RWPE1 (cell line): ENCODE results near the gene VCL.

Source experiments
- CTCF ChIA-PET: fragments of 350-600 bp; sonication (Branson Sonifier 250); formaldehyde crosslinking; extraction: SDS; loops from one replicate; lab custom pipeline; 2021; lab: Yijun Ruan, JAX
- POLR2A ChIA-PET: fragments of 400-600 bp; formaldehyde crosslinking; extraction: SDS; loops from one replicate; lab custom pipeline; 2020; ENCODE audit warnings: antibody characterized with exemption; ENCODE audit not compliant: low non-redundant PET; lab: Yijun Ruan, JAX
- DNase-seq: peaks from one replicate; pipeline ENCODE4 v3.0.0; 2012; ENCODE audit warnings: low spot score
- H3K27ac ChIP-seq: fragments of 450-650 bp; 2 replicates; pipeline ENCODE4 v1.5.1; 2017
- TF ChIP-seq, protein P1 (sequence below): fragments of 450-650 bp; conservative IDR thresholded peaks from 2 replicates; pipeline ENCODE4 v1.5.1; 2017; ENCODE audit warnings: low read depth, mild to moderate bottlenecking

Gene VCL

DNA sequence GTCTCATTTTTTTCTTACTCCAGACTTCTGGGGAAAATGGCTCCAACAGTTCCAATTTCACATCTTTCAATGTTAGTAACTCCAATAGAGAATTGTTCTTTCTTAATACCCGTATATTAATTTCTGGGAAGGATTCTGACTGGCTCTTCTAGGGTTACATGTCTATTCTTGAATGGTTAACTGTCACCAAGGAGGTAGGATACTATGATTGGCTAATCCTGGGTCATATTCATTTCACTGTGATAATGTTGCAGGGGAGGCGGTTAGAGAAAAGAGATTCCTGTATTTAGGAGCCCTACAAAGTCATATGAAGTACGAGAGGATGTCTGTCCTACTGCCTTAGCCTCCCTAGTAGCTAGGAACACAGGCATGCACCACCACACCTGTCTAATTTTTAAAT lies 16.1 kb upstream of the VCL start:
- TF ChIP-seq, protein P1, sequence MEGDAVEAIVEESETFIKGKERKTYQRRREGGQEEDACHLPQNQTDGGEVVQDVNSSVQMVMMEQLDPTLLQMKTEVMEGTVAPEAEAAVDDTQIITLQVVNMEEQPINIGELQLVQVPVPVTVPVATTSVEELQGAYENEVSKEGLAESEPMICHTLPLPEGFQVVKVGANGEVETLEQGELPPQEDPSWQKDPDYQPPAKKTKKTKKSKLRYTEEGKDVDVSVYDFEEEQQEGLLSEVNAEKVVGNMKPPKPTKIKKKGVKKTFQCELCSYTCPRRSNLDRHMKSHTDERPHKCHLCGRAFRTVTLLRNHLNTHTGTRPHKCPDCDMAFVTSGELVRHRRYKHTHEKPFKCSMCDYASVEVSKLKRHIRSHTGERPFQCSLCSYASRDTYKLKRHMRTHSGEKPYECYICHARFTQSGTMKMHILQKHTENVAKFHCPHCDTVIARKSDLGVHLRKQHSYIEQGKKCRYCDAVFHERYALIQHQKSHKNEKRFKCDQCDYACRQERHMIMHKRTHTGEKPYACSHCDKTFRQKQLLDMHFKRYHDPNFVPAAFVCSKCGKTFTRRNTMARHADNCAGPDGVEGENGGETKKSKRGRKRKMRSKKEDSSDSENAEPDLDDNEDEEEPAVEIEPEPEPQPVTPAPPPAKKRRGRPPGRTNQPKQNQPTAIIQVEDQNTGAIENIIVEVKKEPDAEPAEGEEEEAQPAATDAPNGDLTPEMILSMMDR, result no peak
- no peak for DNase-seq
- CTCF ChIA-PET, result no interaction called here
- POLR2A ChIA-PET, result interaction anchor here (0.6 kb wide), 1 partner anchor 91 kb away, joined by 8 read pairs; no protein-coding TSS in a partner anchor
- H3K27ac ChIP-seq, result no peak overlapping the region

DNA sequence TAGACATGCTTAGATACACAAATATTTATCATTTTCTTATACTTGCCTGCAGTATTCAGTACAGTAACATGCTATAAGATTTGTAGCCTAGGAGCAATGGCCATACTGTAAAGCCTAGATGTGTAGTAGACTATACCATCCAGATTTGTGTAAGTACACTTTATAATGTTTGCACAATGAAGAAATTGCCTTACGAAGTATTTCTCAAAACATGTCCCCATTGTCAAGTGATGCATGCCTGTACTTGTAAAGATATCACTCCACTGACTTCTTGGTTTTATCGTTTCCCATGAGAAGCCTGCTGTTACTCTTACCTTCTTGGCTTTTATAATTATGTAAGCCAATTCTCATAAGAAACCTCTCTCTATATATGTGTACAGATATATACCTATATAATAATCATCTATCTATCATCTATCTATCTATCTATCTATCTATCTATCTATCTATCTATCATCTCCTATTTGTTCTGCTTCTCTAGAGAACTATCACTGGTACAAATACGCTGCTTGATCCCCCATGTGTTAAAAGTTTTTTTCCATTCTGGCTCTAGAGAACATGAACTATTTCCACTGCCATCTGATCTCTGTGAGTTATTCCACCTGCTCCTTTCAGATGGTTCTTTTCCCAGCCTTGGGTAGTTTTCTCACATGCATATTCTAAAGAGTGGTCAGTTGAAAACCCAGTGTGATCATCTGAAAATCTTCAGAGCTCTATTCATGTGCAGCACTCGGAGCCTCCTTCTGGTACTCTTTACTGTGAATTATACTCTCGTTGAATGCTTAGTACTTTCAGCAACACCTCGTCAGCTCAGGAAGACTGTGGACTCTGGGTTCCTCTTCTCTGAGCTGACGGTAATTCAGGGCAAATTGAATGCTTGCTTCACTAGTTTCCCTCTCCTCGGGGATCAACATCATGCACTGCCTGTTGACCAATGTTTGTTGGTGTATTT lies 14.5 kb upstream of the VCL start:
- TF ChIP-seq, protein P1, result no peak
- ChIA-PET CTCF (no interaction called here), POLR2A (no interaction called here)
- no peak overlapping the region for H3K27ac ChIP-seq
- no peak for DNase-seq

DNA sequence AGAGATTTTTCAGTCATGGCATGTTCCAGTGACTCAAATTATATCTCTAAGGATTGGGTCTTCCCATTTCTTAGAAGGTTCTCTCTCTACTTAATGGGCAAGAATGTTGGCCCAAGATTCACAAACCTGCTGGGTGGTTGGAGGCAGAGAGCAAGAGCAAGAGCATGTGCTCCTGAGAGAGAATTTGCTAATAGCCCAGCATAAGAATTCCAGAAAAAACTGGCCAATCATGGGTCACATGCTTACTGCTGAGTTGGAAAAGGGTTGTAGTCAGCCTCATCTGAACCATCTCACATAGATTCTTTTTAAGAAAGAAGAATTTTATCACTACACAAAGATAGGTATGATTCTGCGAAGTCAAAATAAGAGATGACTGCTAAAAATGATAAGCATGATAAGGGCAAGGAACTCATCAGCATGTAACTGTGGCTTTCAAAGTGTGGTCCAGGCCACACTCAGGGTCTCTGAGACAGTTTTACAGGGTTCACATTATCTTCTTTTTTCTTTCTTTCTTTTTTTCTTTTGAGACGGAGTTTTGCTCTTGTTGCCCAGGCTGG lies 8.2 kb upstream of the VCL start:
- ChIA-PET CTCF (interaction anchor here (0.6 kb wide), 1 partner anchor 22 kb away, joined by 3 read pairs; no protein-coding TSS in a partner anchor), POLR2A (interaction anchor here (0.6 kb wide), 1 partner anchor 8 kb away, joined by 3 read pairs; the partner anchor contains the start of gene VCL)
- TF ChIP-seq, protein P1, result no peak
- no peak overlapping the region for H3K27ac ChIP-seq
- no peak for DNase-seq

DNA sequence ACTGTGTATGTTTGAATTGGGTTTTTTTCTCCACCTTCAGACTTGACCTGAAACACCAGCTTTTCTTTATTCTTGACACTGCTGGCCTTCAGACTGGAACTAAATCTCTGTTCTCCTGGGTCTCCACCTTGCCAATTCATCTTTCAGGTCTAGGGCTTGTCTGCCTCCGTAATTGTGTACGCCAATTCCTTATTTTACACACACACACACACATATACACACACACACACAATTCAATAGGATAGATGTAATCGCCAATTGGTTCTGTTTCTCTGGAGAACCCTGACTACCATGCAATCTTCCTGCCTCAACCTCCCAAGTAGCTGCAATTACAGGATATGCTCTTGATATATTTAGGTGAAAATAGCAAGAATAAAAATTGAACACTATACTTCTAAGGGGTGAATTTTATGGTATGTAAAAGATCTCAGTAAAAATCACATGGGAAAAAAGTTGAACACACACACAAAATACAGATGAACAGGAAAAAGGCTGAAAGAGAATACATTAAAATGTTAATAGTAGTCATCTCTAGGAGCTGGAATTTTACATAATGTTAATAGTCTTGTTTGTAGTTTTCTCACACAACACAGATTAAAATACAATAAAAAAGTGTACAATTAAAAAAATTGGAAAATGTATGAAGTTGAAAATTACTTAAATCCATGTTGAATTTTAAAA lies 6.6 kb upstream of the VCL start:
- TF ChIP-seq, protein P1, result no peak
- H3K27ac ChIP-seq, result no peak overlapping the region
- POLR2A ChIA-PET, result no interaction called here
- no peak for DNase-seq
- CTCF ChIA-PET, result no interaction called here

DNA sequence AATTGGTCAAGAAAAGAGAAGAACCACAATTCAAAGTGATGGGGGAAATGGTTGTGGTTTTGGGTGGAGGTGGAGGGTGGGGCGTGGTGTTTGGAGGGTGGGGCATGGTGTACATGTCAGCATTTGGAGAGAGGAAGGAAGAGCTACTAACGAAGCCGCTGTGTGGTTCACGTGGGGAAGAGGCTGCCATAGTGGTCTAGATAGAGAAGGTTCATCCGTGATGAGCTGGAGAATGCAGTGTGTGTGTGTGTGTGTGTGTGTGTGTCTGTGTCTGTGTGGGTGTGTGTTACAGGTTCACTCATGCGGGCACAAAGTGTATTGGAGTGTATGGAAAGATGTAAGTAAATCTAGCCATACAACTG lies 6.1 kb upstream of the VCL start:
- H3K27ac ChIP-seq, result no peak overlapping the region
- ChIA-PET CTCF (interaction anchor here (0.6 kb wide), 1 partner anchor 115 kb away, joined by 3 read pairs; no protein-coding TSS in a partner anchor), POLR2A (no interaction called here)
- peak; percentile 26 for DNase-seq
- TF ChIP-seq, protein P1, result no peak
